HCT116 (cell line): Measurements from ENCODE around the gene WAS. TPM values are rescaled to one million over a fixed set of nuclear protein-coding genes. Genes with fewer than 3 reads are reported as not detected.
A peak's percentile ranks its signal among the peaks of the same experiment; 100 is the strongest.

Experiments used
- ATAC-seq: fragments of 200-7000 bp; cut with Tn5 transposase; 2 replicates; pipeline ENCODE4 v1.9.1; 2020; ENCODE audit warnings: mild to moderate bottlenecking, moderate library complexity
- Bru-seq: library from RNA; stranded (reverse); fragments of 400-500 nt; gene quantifications from one replicate; lab custom pipeline; 2021; lab: Mats Ljungman, UMichigan
- BruChase-seq, 2 experiments: library from RNA; stranded (reverse); fragments of 400-500 nt; gene quantifications; one replicate each; lab custom pipeline; 2021; lab: Mats Ljungman, UMichigan
- BruUV-seq: library from RNA; stranded (reverse); fragments of 400-500 nt; replicated peaks from 2 replicates; lab custom pipeline; 2021; lab: Mats Ljungman, UMichigan
- CTCF ChIA-PET: fragments of 300-600 bp; sonication (Branson Sonifier 250); formaldehyde crosslinking; loops from one replicate; lab custom pipeline; 2021; ENCODE audit warnings: antibody characterized with exemption; lab: Charles Lee
- POLR2A ChIA-PET: fragments of 300-600, 350-600 bp; sonication (Branson Sonifier 250); formaldehyde crosslinking; loops from one replicate; lab custom pipeline; 2021; ENCODE audit warnings: antibody characterized with exemption; lab: Charles Lee
- RAD21 ChIA-PET, 2 experiments: fragments of 300-600 bp; sonication (Branson Sonifier 250); formaldehyde crosslinking; loops; one replicate each; lab custom pipeline; 2023; ENCODE audit warnings: low total read pairs in 2 of 2; ENCODE audit not compliant: uncharacterized antibody in 2 of 2, unreplicated experiment in 2 of 2, low non-redundant PET in 1 of 2; lab: Charles Lee
- DNase-seq: peaks from one replicate; pipeline ENCODE4 v3.0.0-alpha.2; 2010; ENCODE audit warnings: low read depth, low spot score
- H2AFZ ChIP-seq: fragments of 200-600 bp; shearing (Covaris generic), sonication (generic); 2 replicates; pipeline ENCODE4 v1.6.1; 2017; ENCODE audit warnings: low read depth, mixed run types, mixed read lengths, antibody characterized with exemption, low read length; ENCODE audit not compliant: poor library complexity, severe bottlenecking
- H3K27ac ChIP-seq: 2 replicates; pipeline ENCODE4 v1.5.1; 2012; ENCODE audit warnings: low read depth, low read length
- H3K27me3 ChIP-seq: fragments of 200-600 bp; sonication (generic); 2 replicates; pipeline ENCODE4 v1.6.1; 2016; ENCODE audit warnings: mixed run types, low read length, mixed read lengths; ENCODE audit not compliant: insufficient read depth
- H3K36me3 ChIP-seq, 2 experiments: fragments of 200-500 bp in 1 of 2; fragments of 200-600 bp in 1 of 2; sonication (Bioruptor generic) in 1 of 2; sonication (generic) in 1 of 2; 2 replicates each; pipeline versions ENCODE4 v1.5.1 to v1.6.1; 2014 to 2016; ENCODE audit warnings: low read length in 2 of 2, inconsistent platforms in 1 of 2, mixed read lengths in 1 of 2, mixed run types in 1 of 2; ENCODE audit not compliant: insufficient read depth in 2 of 2, control insufficient read depth in 1 of 2
- H3K4me1 ChIP-seq, 2 experiments: fragments of 200-600 bp in 1 of 2; sonication (generic) in 1 of 2; 2 replicates each; pipeline versions ENCODE4 v1.5.1 to v1.6.1; 2012 to 2017; ENCODE audit warnings: low read length in 2 of 2, inconsistent platforms in 1 of 2, mild to moderate bottlenecking in 1 of 2, mixed read lengths in 1 of 2, mixed run types in 1 of 2, moderate library complexity in 1 of 2; ENCODE audit not compliant: insufficient read depth in 2 of 2, control insufficient read depth in 1 of 2
- H3K4me2 ChIP-seq: fragments of 200-600 bp; sonication (generic); 2 replicates; pipeline ENCODE4 v1.6.1; 2017; ENCODE audit warnings: mixed run types, low read length, mixed read lengths
- H3K4me3 ChIP-seq, 2 experiments: fragments of 200-600 bp in 1 of 2; sonication (generic) in 1 of 2; replicated peaks in 1 of 2; 2 replicates each; pipeline ENCODE4 v1.5.1; 2011 to 2016; ENCODE audit warnings: low read length in 2 of 2, control low read depth in 1 of 2, low read depth in 1 of 2, mild to moderate bottlenecking in 1 of 2, mixed read lengths in 1 of 2, mixed run types in 1 of 2
- H3K79me2 ChIP-seq: fragments of 200-600 bp; sonication (generic); 2 replicates; pipeline ENCODE4 v1.6.1; 2017; ENCODE audit warnings: mild to moderate bottlenecking, mixed run types, low read length, moderate library complexity, mixed read lengths; ENCODE audit not compliant: insufficient read depth
- H3K9ac ChIP-seq: fragments of 200-600 bp; sonication (generic); 2 replicates; pipeline ENCODE4 v1.6.1; 2016; ENCODE audit warnings: low read length, mixed read lengths
- H3K9me2 ChIP-seq: fragments of 200-600 bp; sonication (generic), shearing (Covaris generic); 2 replicates; pipeline ENCODE4 v1.6.1; 2017; ENCODE audit warnings: mixed run types, mild to moderate bottlenecking, moderate library complexity; ENCODE audit not compliant: insufficient read depth
- H3K9me3 ChIP-seq, 2 experiments: fragments of 200-500 bp in 1 of 2; fragments of 200-600 bp in 1 of 2; sonication (Bioruptor generic) in 1 of 2; sonication (generic) in 1 of 2; 2 replicates each; pipeline ENCODE4 v1.6.1; 2014 to 2017; ENCODE audit warnings: low read length in 2 of 2, mixed read lengths in 2 of 2, inconsistent platforms in 1 of 2, low read depth in 1 of 2, mild to moderate bottlenecking in 1 of 2, mixed run types in 1 of 2, moderate library complexity in 1 of 2; ENCODE audit not compliant: control insufficient read depth in 1 of 2, insufficient read depth in 1 of 2
- H4K20me1 ChIP-seq: fragments of 200-600 bp; sonication (generic), shearing (Covaris generic); 2 replicates; pipeline ENCODE4 v1.6.1; 2017; ENCODE audit warnings: mixed run types, mild to moderate bottlenecking, moderate library complexity; ENCODE audit not compliant: insufficient read depth
- CBX3 ChIP-seq: IDR thresholded peaks from 2 replicates; pipeline ENCODE4 v1.6.1; 2012; ENCODE audit warnings: low read depth
- CEBPB ChIP-seq: IDR thresholded peaks from 2 replicates; pipeline ENCODE4 v1.6.1; 2012; ENCODE audit warnings: low read depth
- EGR1 ChIP-seq: IDR thresholded peaks from 2 replicates; pipeline ENCODE4 v1.6.1; 2012; ENCODE audit warnings: low read depth
- EZH2 ChIP-seq: fragments of 200-600 bp; sonication (generic); IDR thresholded peaks from 2 replicates; pipeline ENCODE4 v1.6.1; 2017; ENCODE audit warnings: antibody characterized with exemption, mixed run types
- EZH2phosphoT487 ChIP-seq: fragments of 200-600 bp; IDR thresholded peaks from 2 replicates; pipeline ENCODE4 v1.6.1; 2018; ENCODE audit warnings: antibody characterized with exemption, borderline replicate concordance
- FOSL1 ChIP-seq: IDR thresholded peaks from 2 replicates; pipeline ENCODE4 v1.6.1; 2012; ENCODE audit warnings: low read depth
- TCF7L2 ChIP-seq: IDR thresholded peaks from 2 replicates; pipeline ENCODE4 v1.7.0; 2011; ENCODE audit warnings: borderline replicate concordance, inconsistent platforms; ENCODE audit not compliant: insufficient read depth, insufficient read length; ENCODE audit errors: extremely low read depth
- YY1 ChIP-seq: IDR thresholded peaks from 2 replicates; pipeline ENCODE4 v1.6.1; 2011; ENCODE audit warnings: low read length, low read depth, moderate library complexity, mild to moderate bottlenecking; ENCODE audit not compliant: insufficient replicate concordance; ENCODE audit errors: extremely low read depth
- ZNF274 ChIP-seq: fragments of 200-500 bp; sonication (Bioruptor generic); IDR thresholded peaks from 2 replicates; pipeline ENCODE4 v1.6.1; 2014; ENCODE audit warnings: mild to moderate bottlenecking, low read depth, low read length, inconsistent platforms
- intact Hi-C: fragments of 100-400 bp; cut with micrococcal nuclease; formaldehyde crosslinking; loops from 2 replicates; pipeline ENCODE4 v1.10.0; 2022
- long read RNA-seq: library from polyadenylated mRNA; unstranded; transcript quantifications from one replicate; pipeline ENCODE4 v2.0.0, GENCODE V29; 2021; ENCODE audit not compliant: unreplicated experiment
- polyA plus RNA-seq: library from polyadenylated mRNA; unstranded; fragments of >200 nt; gene quantifications from 2 replicates; pipeline ENCODE4 v1.2.1, GENCODE V29; 2012; ENCODE audit warnings: missing spikeins
- total RNA-seq: library from RNA; stranded (reverse); gene quantifications from one replicate; pipeline ENCODE4 v1.2.1, GENCODE V29; 2021; ENCODE audit not compliant: unreplicated experiment
- TF ChIP-seq, protein P1 (sequence below): IDR thresholded peaks from 2 replicates; pipeline ENCODE4 v1.6.1; 2012
- TF ChIP-seq, protein P2 (sequence below), 3 experiments: fragments of 200-600 bp in 1 of 3; sonication (generic) in 1 of 3; IDR thresholded peaks in 2 of 3; conservative IDR thresholded peaks in 1 of 3; 2 replicates each; pipeline ENCODE4 v1.5.1; 2012 to 2017; ENCODE audit warnings: low read depth in 2 of 3, low read length in 2 of 3, antibody characterized with exemption in 1 of 3, borderline replicate concordance in 1 of 3, control low read depth in 1 of 3, mild to moderate bottlenecking in 1 of 3, mixed read lengths in 1 of 3, mixed run types in 1 of 3, moderate library complexity in 1 of 3; ENCODE audit not compliant: insufficient read depth in 1 of 3

Gene WAS
- total RNA-seq, result 0.84 TPM
- polyA plus RNA-seq, result 0.27 and 0.39 TPM in 2 replicates
- percentile 18 among the genes with signal in this experiment for Bru-seq, nascent RNA
- BruChase-seq, experiment 1, labeled RNA remaining after a 6-hour chase, result percentile 31 among the genes with signal in this experiment
- BruChase-seq, experiment 2, labeled RNA remaining after a 2-hour chase, result percentile 25 among the genes with signal in this experiment
- long read RNA-seq, result 0 reads

DNA sequence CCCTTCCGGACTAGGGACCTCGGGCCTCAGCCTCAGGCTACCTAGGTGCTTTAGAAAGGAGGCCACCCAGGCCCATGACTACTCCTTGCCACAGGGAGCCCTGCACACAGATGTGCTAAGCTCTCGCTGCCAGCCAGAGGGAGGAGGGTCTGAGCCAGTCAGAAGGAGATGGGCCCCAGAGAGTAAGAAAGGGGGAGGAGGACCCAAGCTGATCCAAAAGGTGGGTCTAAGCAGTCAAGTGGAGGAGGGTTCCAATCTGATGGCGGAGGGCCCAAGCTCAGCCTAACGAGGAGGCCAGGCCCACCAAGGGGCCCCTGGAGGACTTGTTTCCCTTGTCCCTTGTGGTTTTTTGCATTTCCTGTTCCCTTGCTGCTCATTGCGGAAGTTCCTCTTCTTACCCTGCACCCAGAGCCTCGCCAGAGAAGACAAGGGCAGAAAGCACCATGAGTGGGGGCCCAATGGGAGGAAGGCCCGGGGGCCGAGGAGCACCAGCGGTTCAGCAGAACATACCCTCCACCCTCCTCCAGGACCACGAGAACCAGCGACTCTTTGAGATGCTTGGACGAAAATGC lies at the start of gene WAS:
Gene WAS (plus strand): TSS at position 389 of the 572 bp plus-strand sequence. CDS start 55 bp downstream, at position 444.
- no peak for DNase-seq
- no peak for ATAC-seq
- POLR2A ChIA-PET, result no interaction called here
- TF ChIP-seq TCF7L2 (no peak), EZH2phosphoT487 (no peak), EGR1 (no peak), ZNF274 (no peak), CEBPB (no peak), CBX3 (no peak), FOSL1 (no peak), EZH2 (no peak)
- TF ChIP-seq, protein P1, sequence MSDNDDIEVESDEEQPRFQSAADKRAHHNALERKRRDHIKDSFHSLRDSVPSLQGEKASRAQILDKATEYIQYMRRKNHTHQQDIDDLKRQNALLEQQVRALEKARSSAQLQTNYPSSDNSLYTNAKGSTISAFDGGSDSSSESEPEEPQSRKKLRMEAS, result no peak
- Histone ChIP-seq H4K20me1 (no peaks in the 10 kb centered on the region), H3K4me2 (no peak within 1 kb of the TSS), H3K36me3 (no peaks in the 10 kb centered on the region), H3K9me2 (no peaks in the 10 kb centered on the region), H2AFZ (no peak within 1 kb of the TSS), H3K9me3 (no peaks in the 10 kb centered on the region), H3K27me3 (no peaks in the 10 kb centered on the region), H3K79me2 (no peaks in the 10 kb centered on the region), H3K9ac (no peak within 1 kb of the TSS), H3K4me1 (no peaks in the 10 kb centered on the region), H3K27ac (no peak within 1 kb of the TSS), H3K4me3 (no peak within 1 kb of the TSS)
- RAD21 ChIA-PET, result no interaction called here
- CTCF ChIA-PET, result no interaction called here
- intact Hi-C loops, result no loop called here
- no TSS peak for BruUV-seq

DNA sequence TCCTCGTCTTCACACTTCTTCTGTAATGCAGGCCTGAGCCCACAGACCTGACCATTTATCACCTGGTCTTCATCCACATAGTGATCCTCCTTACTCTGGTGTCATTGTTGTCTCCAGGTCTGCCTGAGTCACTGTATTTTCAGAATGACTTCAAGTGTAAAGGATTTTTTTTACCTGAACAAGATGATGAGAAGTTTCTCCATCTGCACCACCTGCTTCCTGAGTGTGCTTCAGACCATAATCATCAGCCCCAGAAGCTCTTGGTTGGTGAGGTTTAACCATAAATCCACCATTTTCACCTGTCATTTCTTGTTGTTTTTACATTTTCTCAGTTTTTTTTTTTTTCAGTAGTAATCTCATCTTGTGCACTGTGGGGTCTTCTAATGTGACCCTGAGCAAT lies 47.3 kb upstream of the WAS start:
- no peak overlapping the region for H2AFZ ChIP-seq
- intact Hi-C loops, result no loop called here
- no peaks in the 10 kb centered on the region for H3K9me3 ChIP-seq
- no peaks in the 10 kb centered on the region for H4K20me1 ChIP-seq
- H3K27me3 ChIP-seq, result no peaks in the 10 kb centered on the region
- DNase-seq (no peak), ATAC-seq (no peak)
- H3K79me2 ChIP-seq, result no peaks in the 10 kb centered on the region
- no peaks in the 10 kb centered on the region for H3K9me2 ChIP-seq
- CTCF ChIA-PET, result no interaction called here
- no peak overlapping the region for H3K9ac ChIP-seq
- H3K36me3 ChIP-seq, result no peaks in the 10 kb centered on the region
- no TSS peak for BruUV-seq
- H3K27ac ChIP-seq, result no peak overlapping the region
- no peak for TF ChIP-seq CBX3
- TF ChIP-seq YY1, result no peak
- TF ChIP-seq, protein P2, sequence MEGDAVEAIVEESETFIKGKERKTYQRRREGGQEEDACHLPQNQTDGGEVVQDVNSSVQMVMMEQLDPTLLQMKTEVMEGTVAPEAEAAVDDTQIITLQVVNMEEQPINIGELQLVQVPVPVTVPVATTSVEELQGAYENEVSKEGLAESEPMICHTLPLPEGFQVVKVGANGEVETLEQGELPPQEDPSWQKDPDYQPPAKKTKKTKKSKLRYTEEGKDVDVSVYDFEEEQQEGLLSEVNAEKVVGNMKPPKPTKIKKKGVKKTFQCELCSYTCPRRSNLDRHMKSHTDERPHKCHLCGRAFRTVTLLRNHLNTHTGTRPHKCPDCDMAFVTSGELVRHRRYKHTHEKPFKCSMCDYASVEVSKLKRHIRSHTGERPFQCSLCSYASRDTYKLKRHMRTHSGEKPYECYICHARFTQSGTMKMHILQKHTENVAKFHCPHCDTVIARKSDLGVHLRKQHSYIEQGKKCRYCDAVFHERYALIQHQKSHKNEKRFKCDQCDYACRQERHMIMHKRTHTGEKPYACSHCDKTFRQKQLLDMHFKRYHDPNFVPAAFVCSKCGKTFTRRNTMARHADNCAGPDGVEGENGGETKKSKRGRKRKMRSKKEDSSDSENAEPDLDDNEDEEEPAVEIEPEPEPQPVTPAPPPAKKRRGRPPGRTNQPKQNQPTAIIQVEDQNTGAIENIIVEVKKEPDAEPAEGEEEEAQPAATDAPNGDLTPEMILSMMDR (IDR thresholded peaks at IDR 0.05 in 2 of 3, conservative IDR thresholded peaks at IDR 0.05 in 1 of 3; ENCODE audit: borderline replicate concordance in 1 of 3, insufficient read depth in 1 of 3, low read depth in 2 of 3, low read length in 2 of 3), result no peak
- TF ChIP-seq EZH2, result no peak
- RAD21 ChIA-PET, result no interaction called here
- POLR2A ChIA-PET, result no interaction called here
- peaks cover 6 to 9% of the 10 kb centered on the region in 2 experiments; a peak in 3 of 4 replicates for H3K4me1 ChIP-seq
- no peak overlapping the region for H3K4me3 ChIP-seq
- H3K4me2 ChIP-seq, result no peak overlapping the region
